Natural killer cell (primary cell): ENCODE results near the gene UBE2E3. TPM values are rescaled to one million over a fixed set of nuclear protein-coding genes. Genes with fewer than 3 reads are reported as not detected.

Source experiments
- ATAC-seq, 3 donors: fragments of 150-1000 bp in 2 of 3; fragments of 200-7000 bp in 1 of 3; cut with Tn5 transposase; 1 replicate in 1 of 3; 2 replicates in 2 of 3; pipeline ENCODE4 v1.10.0; 2021; ENCODE audit warnings: mild to moderate bottlenecking in 2 of 3, moderate library complexity in 2 of 3
- DNase-seq, 2 donors: peaks; one replicate each; pipeline versions ENCODE4 v3.0.0 to v3.0.0-alpha.2; 2013 to 2021; ENCODE audit warnings: mixed read lengths in 1 of 2
- H3K27ac ChIP-seq: one replicate; pipeline ENCODE4 v1.5.1; 2013; ENCODE audit warnings: mild to moderate bottlenecking, low read length
- H3K27me3 ChIP-seq: one replicate; pipeline ENCODE4 v1.6.1; 2013; ENCODE audit warnings: low read length; ENCODE audit not compliant: control insufficient read depth, insufficient read depth
- H3K36me3 ChIP-seq: one replicate; pipeline ENCODE4 v1.6.1; 2013; ENCODE audit warnings: low read length; ENCODE audit not compliant: control insufficient read depth, insufficient read depth
- H3K4me1 ChIP-seq: one replicate; pipeline ENCODE4 v1.6.1; 2013; ENCODE audit warnings: low read length; ENCODE audit not compliant: control insufficient read depth, insufficient read depth
- H3K4me3 ChIP-seq: one replicate; pipeline ENCODE4 v1.5.1; 2013; ENCODE audit warnings: low read length
- H3K9me3 ChIP-seq: one replicate; pipeline ENCODE4 v1.6.1; 2013; ENCODE audit warnings: low read length; ENCODE audit not compliant: control insufficient read depth, insufficient read depth
- H3K27ac Mint-ChIP-seq, 2 donors: one replicate each; pipeline ENCODE4 v1.8.0; 2022; ENCODE audit warnings: mild to moderate bottlenecking in 2 of 2, mixed read lengths in 2 of 2, moderate library complexity in 1 of 2
- H3K27me3 Mint-ChIP-seq, 2 donors: one replicate each; pipeline ENCODE4 v1.8.0; 2022; ENCODE audit warnings: low read depth in 2 of 2, mixed read lengths in 2 of 2
- H3K36me3 Mint-ChIP-seq: one replicate; pipeline ENCODE4 v1.8.0; 2022; ENCODE audit warnings: mixed read lengths
- H3K4me1 Mint-ChIP-seq, 2 donors: one replicate each; pipeline ENCODE4 v1.8.0; 2022; ENCODE audit warnings: mixed read lengths in 2 of 2
- H3K4me3 Mint-ChIP-seq: one replicate; pipeline ENCODE4 v1.8.0; 2022; ENCODE audit warnings: mild to moderate bottlenecking, moderate library complexity, mixed read lengths
- H3K9me3 Mint-ChIP-seq, 2 donors: one replicate each; pipeline ENCODE4 v1.8.0; 2022; ENCODE audit warnings: mixed read lengths in 2 of 2
- WGBS: methylation state at CpG from one replicate; pipeline ENCODE4 v1.1.7; 2013; ENCODE audit warnings: missing lambda C conversion rate; ENCODE audit not compliant: insufficient coverage; 5-methylcytosine and 5-hydroxymethylcytosine counted together
- intact Hi-C: fragments of 100-400 bp; cut with micrococcal nuclease; formaldehyde crosslinking; loops from one replicate; pipeline ENCODE4 v1.14.2; 2022
- total RNA-seq, 4 donors: library from RNA; stranded (reverse); fragments of 120-200 nt in 1 of 4; gene quantifications; one replicate each; pipeline versions ENCODE4 v1.2.3 to v1.2.4, GENCODE V29; 2013 to 2022
- TF ChIP-seq, protein P1 (sequence below): fragments of 200-600 bp; IDR thresholded peaks from one replicate; pipeline ENCODE4 v1.8.0; 2022; ENCODE audit warnings: antibody characterized with exemption

UBE2E3 gene
- total RNA-seq, 3 donors from 2014 or later (not counting 1 experiment from before 2014, with no cell fraction given), result 48.5 to 59.3 (median 52.6) TPM

GRCh38 chr2:181106229-181106628 is 125.8 kb downstream of the UBE2E3 start:
- Histone ChIP-seq H3K27ac (no peak overlapping the region), H3K4me1 (peaks cover 6% of the 10 kb centered on the region), H3K27me3 (no peaks in the 10 kb centered on the region), H3K9me3 (no peaks in the 10 kb centered on the region), H3K36me3 (no peaks in the 10 kb centered on the region), H3K4me3 (no peak overlapping the region)
- ATAC-seq (no peak), DNase-seq (no peak)
- intact Hi-C loops, result loop anchor here (5.0 to 10.0 kb wide), 2 partner anchors 36 to 59 kb away; no protein-coding TSS in a partner anchor
- WGBS, result 88% methylated on average over 2 of the region's 2 CpGs
- Mint-ChIP-seq H3K4me3 (no peak overlapping the region), H3K27ac (peak overlapping the region; percentile 49 to 78), H3K4me1 (peaks cover 25 to 27% of the 10 kb centered on the region in 2 donors), H3K27me3 (no peaks in the 10 kb centered on the region), H3K36me3 (no peaks in the 10 kb centered on the region), H3K9me3 (no peaks in the 10 kb centered on the region)
- TF ChIP-seq, protein P1, sequence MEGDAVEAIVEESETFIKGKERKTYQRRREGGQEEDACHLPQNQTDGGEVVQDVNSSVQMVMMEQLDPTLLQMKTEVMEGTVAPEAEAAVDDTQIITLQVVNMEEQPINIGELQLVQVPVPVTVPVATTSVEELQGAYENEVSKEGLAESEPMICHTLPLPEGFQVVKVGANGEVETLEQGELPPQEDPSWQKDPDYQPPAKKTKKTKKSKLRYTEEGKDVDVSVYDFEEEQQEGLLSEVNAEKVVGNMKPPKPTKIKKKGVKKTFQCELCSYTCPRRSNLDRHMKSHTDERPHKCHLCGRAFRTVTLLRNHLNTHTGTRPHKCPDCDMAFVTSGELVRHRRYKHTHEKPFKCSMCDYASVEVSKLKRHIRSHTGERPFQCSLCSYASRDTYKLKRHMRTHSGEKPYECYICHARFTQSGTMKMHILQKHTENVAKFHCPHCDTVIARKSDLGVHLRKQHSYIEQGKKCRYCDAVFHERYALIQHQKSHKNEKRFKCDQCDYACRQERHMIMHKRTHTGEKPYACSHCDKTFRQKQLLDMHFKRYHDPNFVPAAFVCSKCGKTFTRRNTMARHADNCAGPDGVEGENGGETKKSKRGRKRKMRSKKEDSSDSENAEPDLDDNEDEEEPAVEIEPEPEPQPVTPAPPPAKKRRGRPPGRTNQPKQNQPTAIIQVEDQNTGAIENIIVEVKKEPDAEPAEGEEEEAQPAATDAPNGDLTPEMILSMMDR, result no peak

- H3K9me3 ChIP-seq, result no peaks in the 10 kb centered on the region
- H3K27ac ChIP-seq, result no peak overlapping the region
- no peaks in the 10 kb centered on the region for H3K27me3 Mint-ChIP-seq
- 84% methylated on average over 2 of the region's 2 CpGs for WGBS
- H3K4me1 Mint-ChIP-seq, result peaks cover 25 to 27% of the 10 kb centered on the region in 2 donors
- H3K27ac Mint-ChIP-seq, result peak overlapping the region; percentile 61 to 78
- H3K9me3 Mint-ChIP-seq, result no peaks in the 10 kb centered on the region
- H3K36me3 ChIP-seq, result no peaks in the 10 kb centered on the region
- ATAC-seq (peak in 1 of 3 donors; percentile 74), DNase-seq (no peak)
- H3K4me3 Mint-ChIP-seq, result no peak overlapping the region
- H3K4me3 ChIP-seq, result no peak overlapping the region
- TF ChIP-seq, protein P1, result no peak
- intact Hi-C loops, result loop anchor here (5.0 to 10.0 kb wide), 2 partner anchors 35 to 58 kb away; no protein-coding TSS in a partner anchor
- H3K4me1 ChIP-seq, result peaks cover 6% of the 10 kb centered on the region
- H3K27me3 ChIP-seq, result no peaks in the 10 kb centered on the region
- H3K36me3 Mint-ChIP-seq, result no peaks in the 10 kb centered on the region
These were observed 126.6 kb downstream of the UBE2E3 start for GRCh38 chr2:181106789-181107627.

- Histone ChIP-seq H3K4me3 (no peak overlapping the region), H3K36me3 (no peaks in the 10 kb centered on the region), H3K4me1 (peaks cover 6% of the 10 kb centered on the region), H3K27me3 (no peaks in the 10 kb centered on the region), H3K9me3 (no peaks in the 10 kb centered on the region), H3K27ac (no peak overlapping the region)
- no CpG with 5 or more reads among the region's 1 CpG for WGBS
- Mint-ChIP-seq H3K9me3 (no peaks in the 10 kb centered on the region), H3K4me3 (no peak overlapping the region), H3K4me1 (peaks cover 25 to 27% of the 10 kb centered on the region in 2 donors), H3K27me3 (no peaks in the 10 kb centered on the region), H3K27ac (peak overlapping the region in 1 of 2 donors; percentile 61), H3K36me3 (no peaks in the 10 kb centered on the region)
- DNase-seq (no peak), ATAC-seq (no peak)
- TF ChIP-seq, protein P1, result no peak
- intact Hi-C loops, result loop anchor here (5.0 to 10.0 kb wide), 2 partner anchors 35 to 57 kb away; no protein-coding TSS in a partner anchor
These were observed 127.2 kb downstream of the UBE2E3 start for GRCh38 chr2:181107628-181107945.
